Measurements from ENCODE around the gene PSMD12. TPM values are rescaled to one million over a fixed set of nuclear protein-coding genes. Genes with fewer than 3 reads are reported as not detected.
"Not testable (repeated sequence)": the region's sequence is repeated elsewhere in the genome, so short reads cannot be mapped to it uniquely, and the experiment has no call there.

Gene PSMD12
- total and polyA plus RNA-seq, 2 donors (not counting 1 experiment from before 2014, with no cell fraction given), result 21.3 to 66.2 TPM

DNA sequence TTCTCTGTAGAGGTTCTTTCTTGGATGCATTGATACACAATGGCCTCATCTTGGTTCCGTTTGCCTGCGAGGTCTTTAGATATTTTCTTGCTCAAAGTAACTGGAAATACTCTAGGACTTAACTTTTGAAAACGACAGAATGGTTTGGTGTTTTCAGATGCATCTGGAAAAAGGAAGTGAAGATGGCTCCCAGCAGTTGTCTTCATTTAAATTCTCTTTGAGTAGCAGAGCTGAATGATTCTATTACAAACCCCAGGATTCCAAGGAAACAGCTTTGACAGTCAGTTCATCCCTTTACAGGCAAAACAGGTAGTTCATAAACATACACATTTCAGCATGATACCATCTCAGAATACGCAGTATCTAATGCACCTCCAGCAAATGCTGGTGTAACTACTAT, 54.8 kb downstream of the PSMD12 start:
- Histone ChIP-seq H3K4me3 (replicated peaks in 1 of 4; ENCODE audit: control extremely low read depth in 1 of 4, insufficient read depth in 1 of 4, low read depth in 3 of 4, low read length in 4 of 4) (no peak overlapping the region), H2AFZ (ENCODE audit: low read length) (no peak overlapping the region), H3K4me1 (ENCODE audit: control insufficient read depth, extremely low read depth, insufficient read depth, low read length) (no peaks in the 10 kb centered on the region), H3K36me3 (ENCODE audit: control insufficient read depth, insufficient read depth, low read length) (no peaks in the 10 kb centered on the region), H3K27ac (ENCODE audit: insufficient read depth, low read length) (no peak overlapping the region), H3K9ac (ENCODE audit: insufficient read depth, low read length) (no peak overlapping the region), H3K4me2 (ENCODE audit: extremely low read depth, insufficient read depth, low read length) (no peak overlapping the region), H3K9me3 (ENCODE audit: control insufficient read depth, insufficient read depth, low read depth, low read length) (no peaks in the 10 kb centered on the region), H3K27me3 (ENCODE audit: control insufficient read depth, insufficient read depth, low read length) (no peaks in the 10 kb centered on the region), H4K20me1 (ENCODE audit: control insufficient read depth, extremely low read depth, insufficient read depth, low read length) (no peaks in the 10 kb centered on the region), H3K79me2 (ENCODE audit: control insufficient read depth, insufficient read depth, low read length) (no peaks in the 10 kb centered on the region)
- TF ChIP-seq, protein P1, sequence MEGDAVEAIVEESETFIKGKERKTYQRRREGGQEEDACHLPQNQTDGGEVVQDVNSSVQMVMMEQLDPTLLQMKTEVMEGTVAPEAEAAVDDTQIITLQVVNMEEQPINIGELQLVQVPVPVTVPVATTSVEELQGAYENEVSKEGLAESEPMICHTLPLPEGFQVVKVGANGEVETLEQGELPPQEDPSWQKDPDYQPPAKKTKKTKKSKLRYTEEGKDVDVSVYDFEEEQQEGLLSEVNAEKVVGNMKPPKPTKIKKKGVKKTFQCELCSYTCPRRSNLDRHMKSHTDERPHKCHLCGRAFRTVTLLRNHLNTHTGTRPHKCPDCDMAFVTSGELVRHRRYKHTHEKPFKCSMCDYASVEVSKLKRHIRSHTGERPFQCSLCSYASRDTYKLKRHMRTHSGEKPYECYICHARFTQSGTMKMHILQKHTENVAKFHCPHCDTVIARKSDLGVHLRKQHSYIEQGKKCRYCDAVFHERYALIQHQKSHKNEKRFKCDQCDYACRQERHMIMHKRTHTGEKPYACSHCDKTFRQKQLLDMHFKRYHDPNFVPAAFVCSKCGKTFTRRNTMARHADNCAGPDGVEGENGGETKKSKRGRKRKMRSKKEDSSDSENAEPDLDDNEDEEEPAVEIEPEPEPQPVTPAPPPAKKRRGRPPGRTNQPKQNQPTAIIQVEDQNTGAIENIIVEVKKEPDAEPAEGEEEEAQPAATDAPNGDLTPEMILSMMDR (conservative IDR thresholded peaks at IDR 0.05 in 1 of 2, IDR thresholded peaks at IDR 0.05 in 1 of 2; ENCODE audit: low read depth in 1 of 2, low read length in 2 of 2), result no peak
- TF ChIP-seq EZH2 (IDR thresholded peaks at IDR 0.05; ENCODE audit: low read length, missing control alignments), result no peak
- no peak for DNase-seq (ENCODE audit: low read depth in 2 of 2)

DNA sequence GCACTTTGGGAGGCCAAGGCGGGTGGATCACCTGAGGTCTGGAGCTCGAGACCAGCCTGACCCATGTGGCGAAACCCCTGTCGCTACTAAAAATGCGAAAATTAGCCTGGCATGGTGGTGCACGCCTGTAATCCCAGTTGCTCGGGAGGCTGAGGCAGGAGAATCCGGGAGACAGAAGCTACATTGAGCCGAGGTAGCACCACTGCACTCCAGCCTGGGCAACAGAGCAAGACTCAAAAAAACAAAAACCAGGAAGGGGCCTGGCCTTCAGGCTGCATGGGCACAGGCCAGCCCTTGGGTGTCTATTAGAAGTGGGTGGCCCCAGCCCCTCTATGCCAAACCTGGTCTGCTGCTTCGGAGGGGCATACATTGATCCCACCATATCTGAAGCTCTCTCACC, 56.0 kb downstream of the PSMD12 start:
- TF ChIP-seq EZH2 (IDR thresholded peaks at IDR 0.05; ENCODE audit: low read length, missing control alignments), result no peak
- TF ChIP-seq, protein P1 (conservative IDR thresholded peaks at IDR 0.05 in 1 of 2, IDR thresholded peaks at IDR 0.05 in 1 of 2; ENCODE audit: low read depth in 1 of 2, low read length in 2 of 2), result no peak
- H3K79me2 ChIP-seq (ENCODE audit: control insufficient read depth, insufficient read depth, low read length), result no peaks in the 10 kb centered on the region
- H4K20me1 ChIP-seq (ENCODE audit: control insufficient read depth, extremely low read depth, insufficient read depth, low read length), result no peaks in the 10 kb centered on the region
- no peak overlapping the region for H3K9ac ChIP-seq (ENCODE audit: insufficient read depth, low read length)
- H3K27ac ChIP-seq (ENCODE audit: insufficient read depth, low read length), result no peak overlapping the region
- no peaks in the 10 kb centered on the region for H3K4me1 ChIP-seq (ENCODE audit: control insufficient read depth, extremely low read depth, insufficient read depth, low read length)
- DNase-seq (ENCODE audit: low read depth in 2 of 2), result no peak
- no peak overlapping the region for H2AFZ ChIP-seq (ENCODE audit: low read length)
- H3K4me3 ChIP-seq (replicated peaks in 1 of 4; ENCODE audit: control extremely low read depth in 1 of 4, insufficient read depth in 1 of 4, low read depth in 3 of 4, low read length in 4 of 4), result no peak overlapping the region
- no peaks in the 10 kb centered on the region for H3K9me3 ChIP-seq (ENCODE audit: control insufficient read depth, insufficient read depth, low read depth, low read length)
- no peaks in the 10 kb centered on the region for H3K36me3 ChIP-seq (ENCODE audit: control insufficient read depth, insufficient read depth, low read length)
- no peak overlapping the region for H3K4me2 ChIP-seq (ENCODE audit: extremely low read depth, insufficient read depth, low read length)
- no peaks in the 10 kb centered on the region for H3K27me3 ChIP-seq (ENCODE audit: control insufficient read depth, insufficient read depth, low read length)

DNA sequence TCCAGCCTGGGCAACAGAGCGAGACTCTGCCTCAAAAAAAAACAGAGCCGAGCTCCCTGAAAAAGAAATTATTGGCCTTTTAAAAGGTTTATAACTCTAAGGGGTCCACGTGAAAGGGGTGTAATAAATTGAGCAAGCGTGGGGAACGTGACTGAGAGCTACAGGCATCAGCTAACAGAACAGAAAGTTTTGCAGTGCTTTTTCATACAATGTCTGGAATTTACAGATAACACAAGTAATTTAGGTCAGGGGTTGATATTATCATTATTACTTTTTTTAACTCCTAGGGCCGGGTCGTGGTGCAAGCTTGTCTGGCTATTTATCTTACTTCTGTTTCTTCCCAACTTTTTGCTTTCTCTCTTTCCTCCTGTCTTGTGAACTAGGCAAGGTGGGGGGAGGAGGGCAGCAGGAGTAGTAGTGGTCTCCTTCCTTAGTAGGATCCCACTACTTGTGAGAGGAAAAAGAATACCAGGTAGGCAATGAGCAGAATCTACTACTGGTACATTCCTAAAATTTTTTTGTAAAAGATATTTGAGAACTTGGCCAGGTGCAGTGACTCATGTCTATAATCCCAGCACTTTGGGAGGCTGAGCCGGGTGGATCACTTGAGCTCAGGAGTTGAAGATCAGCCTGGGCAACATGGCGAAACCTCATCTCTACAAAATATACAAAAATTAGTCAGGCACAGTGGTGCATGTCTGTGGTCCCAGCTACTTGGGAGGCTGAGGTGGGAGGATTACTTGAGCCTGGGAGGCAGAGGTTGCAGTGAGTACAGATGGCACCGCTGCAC, 60.7 kb downstream of the PSMD12 start:
- H3K79me2 ChIP-seq (ENCODE audit: control insufficient read depth, insufficient read depth, low read length); H3K9ac ChIP-seq (ENCODE audit: insufficient read depth, low read length); H2AFZ ChIP-seq (ENCODE audit: low read length); H3K9me3 ChIP-seq (ENCODE audit: control insufficient read depth, insufficient read depth, low read depth, low read length); H3K4me2 ChIP-seq (ENCODE audit: extremely low read depth, insufficient read depth, low read length); H3K27me3 ChIP-seq (ENCODE audit: control insufficient read depth, insufficient read depth, low read length); DNase-seq (ENCODE audit: low read depth in 2 of 2); H3K4me1 ChIP-seq (ENCODE audit: control insufficient read depth, extremely low read depth, insufficient read depth, low read length); H4K20me1 ChIP-seq (ENCODE audit: control insufficient read depth, extremely low read depth, insufficient read depth, low read length); H3K4me3 ChIP-seq (replicated peaks in 1 of 4; ENCODE audit: control extremely low read depth in 1 of 4, insufficient read depth in 1 of 4, low read depth in 3 of 4, low read length in 4 of 4); H3K27ac ChIP-seq (ENCODE audit: insufficient read depth, low read length); H3K36me3 ChIP-seq (ENCODE audit: control insufficient read depth, insufficient read depth, low read length): not testable (repeated sequence)

Measured in fibroblast of lung (primary cell).